HEK293 (cell line): ENCODE data around the gene NPR3.

ENCODE experiments used
- BCL11A ChIP-seq: fragments of 450-650 bp; formaldehyde crosslinking; IDR thresholded peaks from 2 replicates; pipeline ENCODE4 v1.5.1; 2016; ENCODE audit warnings: low read depth, missing biosample characterization, missing genetic modification characterization
- CTCF ChIP-seq: fragments of 450-650 bp; formaldehyde crosslinking; IDR thresholded peaks from 2 replicates; pipeline ENCODE4 v1.5.1; 2016; ENCODE audit warnings: missing biosample characterization, missing genetic modification characterization
- ZBTB6 ChIP-seq: fragments of 450-650 bp; formaldehyde crosslinking; IDR thresholded peaks from 2 replicates; pipeline ENCODE4 v1.5.1; 2017; ENCODE audit warnings: missing biosample characterization, missing genetic modification characterization
- ZBTB7A ChIP-seq: fragments of 450-650 bp; formaldehyde crosslinking; IDR thresholded peaks from 2 replicates; pipeline ENCODE4 v1.5.1; 2016; ENCODE audit warnings: low read depth, missing biosample characterization, missing genetic modification characterization
- ZFP41 ChIP-seq: fragments of 450-650 bp; formaldehyde crosslinking; IDR thresholded peaks from 2 replicates; pipeline ENCODE4 v1.5.1; 2016; ENCODE audit warnings: missing biosample characterization, missing genetic modification characterization, borderline replicate concordance
- ZNF202 ChIP-seq: fragments of 450-650 bp; formaldehyde crosslinking; IDR thresholded peaks from 2 replicates; pipeline ENCODE4 v1.5.1; 2016; ENCODE audit warnings: missing biosample characterization, missing genetic modification characterization, borderline replicate concordance
- ZNF624 ChIP-seq: fragments of 450-650 bp; formaldehyde crosslinking; IDR thresholded peaks from 2 replicates; pipeline ENCODE4 v1.5.1; 2017; ENCODE audit warnings: missing biosample characterization, missing genetic modification characterization
- TF ChIP-seq, protein P1 (sequence below): fragments of 450-650 bp; formaldehyde crosslinking; IDR thresholded peaks from 2 replicates; pipeline ENCODE4 v1.5.1; 2016; ENCODE audit warnings: missing biosample characterization, missing genetic modification characterization
- TF ChIP-seq, protein P2 (sequence below): fragments of 450-650 bp; formaldehyde crosslinking; IDR thresholded peaks from 2 replicates; pipeline ENCODE4 v1.5.1; 2016; ENCODE audit warnings: missing biosample characterization, missing genetic modification characterization
- TF ChIP-seq, protein P3 (sequence below): fragments of 450-650 bp; formaldehyde crosslinking; IDR thresholded peaks from 2 replicates; pipeline ENCODE4 v1.5.1; 2016; ENCODE audit warnings: missing biosample characterization, missing genetic modification characterization

- TF ChIP-seq, protein P1, sequence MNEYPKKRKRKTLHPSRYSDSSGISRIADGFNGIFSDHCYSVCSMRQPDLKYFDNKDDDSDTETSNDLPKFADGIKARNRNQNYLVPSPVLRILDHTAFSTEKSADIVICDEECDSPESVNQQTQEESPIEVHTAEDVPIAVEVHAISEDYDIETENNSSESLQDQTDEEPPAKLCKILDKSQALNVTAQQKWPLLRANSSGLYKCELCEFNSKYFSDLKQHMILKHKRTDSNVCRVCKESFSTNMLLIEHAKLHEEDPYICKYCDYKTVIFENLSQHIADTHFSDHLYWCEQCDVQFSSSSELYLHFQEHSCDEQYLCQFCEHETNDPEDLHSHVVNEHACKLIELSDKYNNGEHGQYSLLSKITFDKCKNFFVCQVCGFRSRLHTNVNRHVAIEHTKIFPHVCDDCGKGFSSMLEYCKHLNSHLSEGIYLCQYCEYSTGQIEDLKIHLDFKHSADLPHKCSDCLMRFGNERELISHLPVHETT (tag by site-specific recombination) = no peak
- TF ChIP-seq CTCF (tag by site-specific recombination) (no peak), ZNF624 (no peak), ZBTB7A (tag by site-specific recombination) (no peak), BCL11A (tag by site-specific recombination) (no peak), ZBTB6 (tag by site-specific recombination) (no peak), ZFP41 (tag by site-specific recombination) (no peak), ZNF202 (no peak)
- TF ChIP-seq, protein P2, sequence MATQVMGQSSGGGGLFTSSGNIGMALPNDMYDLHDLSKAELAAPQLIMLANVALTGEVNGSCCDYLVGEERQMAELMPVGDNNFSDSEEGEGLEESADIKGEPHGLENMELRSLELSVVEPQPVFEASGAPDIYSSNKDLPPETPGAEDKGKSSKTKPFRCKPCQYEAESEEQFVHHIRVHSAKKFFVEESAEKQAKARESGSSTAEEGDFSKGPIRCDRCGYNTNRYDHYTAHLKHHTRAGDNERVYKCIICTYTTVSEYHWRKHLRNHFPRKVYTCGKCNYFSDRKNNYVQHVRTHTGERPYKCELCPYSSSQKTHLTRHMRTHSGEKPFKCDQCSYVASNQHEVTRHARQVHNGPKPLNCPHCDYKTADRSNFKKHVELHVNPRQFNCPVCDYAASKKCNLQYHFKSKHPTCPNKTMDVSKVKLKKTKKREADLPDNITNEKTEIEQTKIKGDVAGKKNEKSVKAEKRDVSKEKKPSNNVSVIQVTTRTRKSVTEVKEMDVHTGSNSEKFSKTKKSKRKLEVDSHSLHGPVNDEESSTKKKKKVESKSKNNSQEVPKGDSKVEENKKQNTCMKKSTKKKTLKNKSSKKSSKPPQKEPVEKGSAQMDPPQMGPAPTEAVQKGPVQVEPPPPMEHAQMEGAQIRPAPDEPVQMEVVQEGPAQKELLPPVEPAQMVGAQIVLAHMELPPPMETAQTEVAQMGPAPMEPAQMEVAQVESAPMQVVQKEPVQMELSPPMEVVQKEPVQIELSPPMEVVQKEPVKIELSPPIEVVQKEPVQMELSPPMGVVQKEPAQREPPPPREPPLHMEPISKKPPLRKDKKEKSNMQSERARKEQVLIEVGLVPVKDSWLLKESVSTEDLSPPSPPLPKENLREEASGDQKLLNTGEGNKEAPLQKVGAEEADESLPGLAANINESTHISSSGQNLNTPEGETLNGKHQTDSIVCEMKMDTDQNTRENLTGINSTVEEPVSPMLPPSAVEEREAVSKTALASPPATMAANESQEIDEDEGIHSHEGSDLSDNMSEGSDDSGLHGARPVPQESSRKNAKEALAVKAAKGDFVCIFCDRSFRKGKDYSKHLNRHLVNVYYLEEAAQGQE = no peak
- TF ChIP-seq, protein P3, sequence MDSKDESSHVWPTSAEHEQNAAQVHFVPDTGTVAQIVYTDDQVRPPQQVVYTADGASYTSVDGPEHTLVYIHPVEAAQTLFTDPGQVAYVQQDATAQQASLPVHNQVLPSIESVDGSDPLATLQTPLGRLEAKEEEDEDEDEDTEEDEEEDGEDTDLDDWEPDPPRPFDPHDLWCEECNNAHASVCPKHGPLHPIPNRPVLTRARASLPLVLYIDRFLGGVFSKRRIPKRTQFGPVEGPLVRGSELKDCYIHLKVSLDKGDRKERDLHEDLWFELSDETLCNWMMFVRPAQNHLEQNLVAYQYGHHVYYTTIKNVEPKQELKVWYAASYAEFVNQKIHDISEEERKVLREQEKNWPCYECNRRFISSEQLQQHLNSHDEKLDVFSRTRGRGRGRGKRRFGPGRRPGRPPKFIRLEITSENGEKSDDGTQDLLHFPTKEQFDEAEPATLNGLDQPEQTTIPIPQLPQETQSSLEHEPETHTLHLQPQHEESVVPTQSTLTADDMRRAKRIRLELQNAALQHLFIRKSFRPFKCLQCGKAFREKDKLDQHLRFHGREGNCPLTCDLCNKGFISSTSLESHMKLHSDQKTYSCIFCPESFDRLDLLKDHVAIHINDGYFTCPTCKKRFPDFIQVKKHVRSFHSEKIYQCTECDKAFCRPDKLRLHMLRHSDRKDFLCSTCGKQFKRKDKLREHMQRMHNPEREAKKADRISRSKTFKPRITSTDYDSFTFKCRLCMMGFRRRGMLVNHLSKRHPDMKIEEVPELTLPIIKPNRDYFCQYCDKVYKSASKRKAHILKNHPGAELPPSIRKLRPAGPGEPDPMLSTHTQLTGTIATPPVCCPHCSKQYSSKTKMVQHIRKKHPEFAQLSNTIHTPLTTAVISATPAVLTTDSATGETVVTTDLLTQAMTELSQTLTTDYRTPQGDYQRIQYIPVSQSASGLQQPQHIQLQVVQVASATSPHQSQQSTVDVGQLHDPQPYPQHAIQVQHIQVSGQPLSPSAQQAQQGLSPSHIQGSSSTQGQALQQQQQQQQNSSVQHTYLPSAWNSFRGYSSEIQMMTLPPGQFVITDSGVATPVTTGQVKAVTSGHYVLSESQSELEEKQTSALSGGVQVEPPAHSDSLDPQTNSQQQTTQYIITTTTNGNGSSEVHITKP (tag by site-specific recombination) = no peak
Observed at GRCh38 chr5:32713770-32714381, 2.8 kb downstream of the NPR3 start.
